ENCODE results near the gene LRP6.

LRP6 gene

DNA sequence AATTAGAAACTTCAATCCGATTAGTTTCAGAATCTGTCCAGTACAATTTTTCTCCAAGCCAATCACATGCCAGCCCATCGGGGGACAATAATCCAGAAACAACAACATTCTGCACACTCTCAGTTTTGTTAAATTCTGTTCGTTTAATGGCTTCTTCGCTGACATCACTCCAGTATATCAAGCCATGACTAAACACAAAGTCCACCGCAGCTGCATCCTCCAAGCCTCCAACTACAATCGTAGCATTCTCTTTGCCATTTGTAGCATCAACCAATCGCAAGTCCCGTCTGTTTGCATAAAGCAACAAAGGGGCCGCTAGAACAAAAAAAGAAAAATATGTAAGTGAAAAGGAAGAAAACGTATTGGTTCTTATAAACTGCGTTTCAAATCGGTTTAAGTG lies 22.5 kb downstream of the LRP6 start:
- Histone ChIP-seq H3K4me3 (no peak overlapping the region), H3K27ac (no peak overlapping the region)
- TF ChIP-seq, protein P1, sequence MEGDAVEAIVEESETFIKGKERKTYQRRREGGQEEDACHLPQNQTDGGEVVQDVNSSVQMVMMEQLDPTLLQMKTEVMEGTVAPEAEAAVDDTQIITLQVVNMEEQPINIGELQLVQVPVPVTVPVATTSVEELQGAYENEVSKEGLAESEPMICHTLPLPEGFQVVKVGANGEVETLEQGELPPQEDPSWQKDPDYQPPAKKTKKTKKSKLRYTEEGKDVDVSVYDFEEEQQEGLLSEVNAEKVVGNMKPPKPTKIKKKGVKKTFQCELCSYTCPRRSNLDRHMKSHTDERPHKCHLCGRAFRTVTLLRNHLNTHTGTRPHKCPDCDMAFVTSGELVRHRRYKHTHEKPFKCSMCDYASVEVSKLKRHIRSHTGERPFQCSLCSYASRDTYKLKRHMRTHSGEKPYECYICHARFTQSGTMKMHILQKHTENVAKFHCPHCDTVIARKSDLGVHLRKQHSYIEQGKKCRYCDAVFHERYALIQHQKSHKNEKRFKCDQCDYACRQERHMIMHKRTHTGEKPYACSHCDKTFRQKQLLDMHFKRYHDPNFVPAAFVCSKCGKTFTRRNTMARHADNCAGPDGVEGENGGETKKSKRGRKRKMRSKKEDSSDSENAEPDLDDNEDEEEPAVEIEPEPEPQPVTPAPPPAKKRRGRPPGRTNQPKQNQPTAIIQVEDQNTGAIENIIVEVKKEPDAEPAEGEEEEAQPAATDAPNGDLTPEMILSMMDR (IDR thresholded peaks at IDR 0.05), result no peak
- DNase-seq (ENCODE audit: low spot score), result no peak

- no peak for DNase-seq (ENCODE audit: low spot score)
- TF ChIP-seq, protein P1 (IDR thresholded peaks at IDR 0.05), result no peak
- no peak overlapping the region for H3K4me3 ChIP-seq
- H3K27ac ChIP-seq, result no peak overlapping the region
These were observed 26.0 kb downstream of the LRP6 start for GRCh38 chr12:12240662-12241340.

GRCh38 chr12:12239127-12239526 lies 27.7 kb downstream of the LRP6 start:
- DNase-seq (ENCODE audit: low spot score), result no peak
- H3K4me3 ChIP-seq, result no peak overlapping the region
- H3K27ac ChIP-seq, result no peak overlapping the region
- TF ChIP-seq, protein P1 (IDR thresholded peaks at IDR 0.05), result no peak

- no peak overlapping the region for H3K4me3 ChIP-seq
- H3K27ac ChIP-seq, result no peak overlapping the region
- TF ChIP-seq, protein P1 (IDR thresholded peaks at IDR 0.05), result no peak
- no peak for DNase-seq (ENCODE audit: low spot score)
These were observed 28.2 kb downstream of the LRP6 start for GRCh38 chr12:12238605-12239004.

DNA sequence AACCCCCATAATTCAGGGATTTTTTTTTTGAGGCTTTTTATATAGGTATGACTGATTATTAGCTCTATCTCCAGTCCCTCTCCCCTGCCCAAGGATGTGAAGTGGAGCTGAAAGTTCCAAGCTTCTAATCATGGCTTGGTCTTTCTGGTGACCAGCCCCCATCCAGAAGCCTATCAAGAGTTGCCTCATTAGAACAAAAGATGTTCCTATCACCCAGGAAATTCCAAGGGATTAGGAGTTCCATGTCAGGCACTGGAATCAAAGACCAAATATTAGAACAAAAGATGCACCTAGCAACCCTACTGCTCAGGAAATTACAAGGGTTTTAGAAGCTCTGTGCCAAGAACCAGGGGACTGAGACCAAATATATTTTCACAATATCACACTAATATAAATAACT lies 29.9 kb downstream of the LRP6 start:
- no peak for DNase-seq (ENCODE audit: low spot score)
- no peak overlapping the region for H3K27ac ChIP-seq
- TF ChIP-seq, protein P1 (IDR thresholded peaks at IDR 0.05), result no peak

GRCh38 chr12:12230275-12230674 lies 36.6 kb downstream of the LRP6 start:
- no peak for DNase-seq (ENCODE audit: low spot score)
- TF ChIP-seq, protein P1 (IDR thresholded peaks at IDR 0.05), result no peak
- no peak overlapping the region for H3K4me3 ChIP-seq
- no peak overlapping the region for H3K27ac ChIP-seq

More for the DNA sequence above, 29.9 kb downstream of the LRP6 start:
- H3K4me3 ChIP-seq, result no peak overlapping the region

DNA sequence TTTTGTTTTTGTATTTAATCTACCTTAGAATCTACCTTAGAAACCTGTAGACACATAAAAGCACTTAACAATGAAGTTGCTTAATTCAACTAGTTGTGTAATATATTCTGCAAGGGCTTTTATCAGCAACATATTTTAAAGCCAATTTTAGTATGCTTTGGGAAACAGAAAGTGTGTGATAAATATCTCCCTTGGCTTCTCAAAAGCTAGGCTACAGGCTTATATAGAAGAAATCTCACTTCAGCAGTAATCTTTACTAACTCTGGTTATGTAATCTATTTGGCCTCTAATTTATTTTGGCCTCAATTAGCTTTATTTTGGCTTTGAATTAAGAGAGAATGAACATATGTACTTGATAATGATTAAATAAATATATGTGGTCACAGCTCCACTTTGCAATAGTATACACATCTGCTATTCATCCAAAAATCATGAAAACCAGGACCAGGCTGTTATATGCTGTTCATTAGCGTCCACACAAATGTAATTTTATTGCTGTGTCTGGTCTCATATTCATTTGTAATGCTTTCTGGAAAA lies 37.2 kb downstream of the LRP6 start:
- Histone ChIP-seq H3K27ac (no peak overlapping the region), H3K4me3 (no peak overlapping the region)
- no peak for DNase-seq (ENCODE audit: low spot score)
- TF ChIP-seq, protein P1 (IDR thresholded peaks at IDR 0.05), result no peak

Data from coronary artery (tissue), 2 donors.